HepG2 (cell line): ENCODE results near the gene RPS8.

ENCODE experiments used
- ELF1 ChIP-seq: sonication (generic); formaldehyde crosslinking; IDR thresholded peaks from 2 replicates; pipeline ENCODE4 v1.4.0; 2020; ENCODE audit warnings: missing genetic modification reagents
- ZNF574 ChIP-seq: sonication (generic); formaldehyde crosslinking; IDR thresholded peaks from 2 replicates; pipeline ENCODE4 v1.4.0; 2020; ENCODE audit warnings: missing genetic modification reagents
- TF ChIP-seq, protein P1 (sequence below): sonication (generic); formaldehyde crosslinking; IDR thresholded peaks from 2 replicates; pipeline ENCODE4; 2020; ENCODE audit warnings: missing genetic modification reagents, mild to moderate bottlenecking, borderline replicate concordance

DNA sequence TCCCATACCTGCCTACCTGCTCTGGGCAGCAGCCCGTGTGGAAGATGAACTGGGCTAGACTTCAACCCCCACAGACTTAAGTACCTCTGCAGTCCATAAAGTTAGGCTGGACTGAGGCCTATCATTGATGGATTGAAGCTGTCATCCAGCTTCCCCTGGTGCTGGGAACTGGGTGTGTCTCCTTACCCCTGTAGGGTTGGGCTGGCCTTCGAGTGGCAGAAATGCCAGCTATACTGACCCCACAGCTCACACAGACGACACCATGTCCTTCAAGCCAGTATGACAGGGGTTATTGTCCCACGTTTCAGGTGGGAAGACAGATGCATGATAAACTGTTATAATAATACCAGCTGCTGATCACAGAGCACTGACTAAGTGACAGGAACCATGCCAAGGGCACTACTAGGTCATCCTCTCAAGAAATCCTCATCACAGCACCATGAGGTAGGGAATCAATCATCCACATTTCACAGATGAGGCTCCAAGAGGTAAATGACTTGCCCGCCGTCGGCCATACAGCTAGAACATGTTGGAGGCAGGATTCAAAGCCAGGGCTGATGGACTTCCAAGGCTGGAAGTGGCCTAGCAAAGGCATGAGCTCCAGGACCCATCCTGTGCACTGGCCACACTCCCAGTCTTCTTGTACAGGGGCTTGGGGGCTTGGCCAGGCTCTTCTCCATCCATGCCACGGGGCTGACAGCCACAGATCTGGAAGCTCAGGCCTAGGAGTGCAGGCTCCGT lies 12.9 kb downstream of the RPS8 start, which contains the start of gene BEST4:
- TF ChIP-seq, protein P1, sequence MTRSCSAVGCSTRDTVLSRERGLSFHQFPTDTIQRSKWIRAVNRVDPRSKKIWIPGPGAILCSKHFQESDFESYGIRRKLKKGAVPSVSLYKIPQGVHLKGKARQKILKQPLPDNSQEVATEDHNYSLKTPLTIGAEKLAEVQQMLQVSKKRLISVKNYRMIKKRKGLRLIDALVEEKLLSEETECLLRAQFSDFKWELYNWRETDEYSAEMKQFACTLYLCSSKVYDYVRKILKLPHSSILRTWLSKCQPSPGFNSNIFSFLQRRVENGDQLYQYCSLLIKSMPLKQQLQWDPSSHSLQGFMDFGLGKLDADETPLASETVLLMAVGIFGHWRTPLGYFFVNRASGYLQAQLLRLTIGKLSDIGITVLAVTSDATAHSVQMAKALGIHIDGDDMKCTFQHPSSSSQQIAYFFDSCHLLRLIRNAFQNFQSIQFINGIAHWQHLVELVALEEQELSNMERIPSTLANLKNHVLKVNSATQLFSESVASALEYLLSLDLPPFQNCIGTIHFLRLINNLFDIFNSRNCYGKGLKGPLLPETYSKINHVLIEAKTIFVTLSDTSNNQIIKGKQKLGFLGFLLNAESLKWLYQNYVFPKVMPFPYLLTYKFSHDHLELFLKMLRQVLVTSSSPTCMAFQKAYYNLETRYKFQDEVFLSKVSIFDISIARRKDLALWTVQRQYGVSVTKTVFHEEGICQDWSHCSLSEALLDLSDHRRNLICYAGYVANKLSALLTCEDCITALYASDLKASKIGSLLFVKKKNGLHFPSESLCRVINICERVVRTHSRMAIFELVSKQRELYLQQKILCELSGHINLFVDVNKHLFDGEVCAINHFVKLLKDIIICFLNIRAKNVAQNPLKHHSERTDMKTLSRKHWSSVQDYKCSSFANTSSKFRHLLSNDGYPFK (CRISPR knock-in tag): no peak
- no peak for TF ChIP-seq ELF1
- TF ChIP-seq ZNF574: no peak
